Measurements from ENCODE around the gene TJP1.
A peak's percentile ranks its signal among the peaks of the same experiment; 100 is the strongest.

Gene TJP1

GRCh38 chr15:29822100-29822683 is at the start of gene TJP1:
TJP1 (minus strand) TSS chr15:29822468; CDS start chr15:29822028, 440 bp downstream.
- ATAC-seq (replicated peaks; ENCODE audit: extremely low read depth, poor library complexity, severe bottlenecking) = no peak
- Mint-ChIP-seq H3K9me3 (peaks cover 7% of the 10 kb centered on the region), H3K4me3 (peak within 1 kb of the TSS; percentile 25), H3K36me3 (ENCODE audit: insufficient read depth) (peaks cover 1% of the 10 kb centered on the region), H3K4me1 (peaks cover 18% of the 10 kb centered on the region), H3K27me3 (peaks cover 42% of the 10 kb centered on the region), H3K27ac (ENCODE audit: low read depth) (no peak within 1 kb of the TSS)
- DNase-seq (ENCODE audit: low spot score in 2 of 2) = no peak

- DNase-seq (ENCODE audit: low spot score in 2 of 2) (no peak), ATAC-seq (replicated peaks; ENCODE audit: extremely low read depth, poor library complexity, severe bottlenecking) (no peak)
- H3K4me1 Mint-ChIP-seq = no peaks in the 10 kb centered on the region
- no peak overlapping the region for H3K27ac Mint-ChIP-seq (ENCODE audit: low read depth)
- H3K27me3 Mint-ChIP-seq = peaks cover 21% of the 10 kb centered on the region
- no peak overlapping the region for H3K4me3 Mint-ChIP-seq
- H3K36me3 Mint-ChIP-seq (ENCODE audit: insufficient read depth) = no peaks in the 10 kb centered on the region
- no peaks in the 10 kb centered on the region for H3K9me3 Mint-ChIP-seq
Observed at GRCh38 chr15:29871401-29871800, 49.1 kb upstream of the TJP1 start.

DNA sequence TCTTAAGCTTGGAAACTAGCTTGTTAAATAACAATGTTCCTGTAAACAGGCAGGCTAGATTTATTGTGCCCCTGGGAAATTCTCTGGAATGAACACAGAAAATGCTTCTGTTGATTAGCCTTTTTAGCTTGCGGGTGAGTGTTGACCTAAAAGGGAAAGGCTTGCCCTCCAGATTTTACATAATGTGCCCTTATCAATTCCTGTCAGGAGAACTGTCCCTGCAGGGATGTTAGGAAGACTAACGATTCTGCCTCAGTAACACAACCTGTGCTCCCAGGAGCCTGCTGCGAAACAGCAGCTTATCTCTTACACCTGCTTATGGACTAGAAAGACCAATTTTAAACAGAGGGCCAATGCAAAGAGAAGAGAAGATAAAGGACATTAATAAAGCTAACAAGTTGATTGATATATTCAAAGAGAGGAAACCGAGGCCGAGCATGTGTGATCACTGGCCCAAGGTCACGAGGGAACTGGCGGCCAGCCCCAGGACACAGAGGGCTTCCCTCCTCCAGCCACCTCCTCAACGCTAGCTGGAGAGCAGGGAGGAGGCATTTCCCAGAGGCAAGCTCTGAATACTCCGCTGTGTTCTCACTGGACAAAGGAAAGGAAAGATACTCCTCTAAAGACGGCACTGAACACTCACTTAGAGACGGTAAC is 48.4 kb upstream of the TJP1 start:
- Mint-ChIP-seq H3K4me3 (no peak overlapping the region), H3K36me3 (ENCODE audit: insufficient read depth) (no peaks in the 10 kb centered on the region), H3K27me3 (peaks cover 27% of the 10 kb centered on the region), H3K4me1 (no peaks in the 10 kb centered on the region), H3K9me3 (no peaks in the 10 kb centered on the region), H3K27ac (ENCODE audit: low read depth) (no peak overlapping the region)
- DNase-seq (ENCODE audit: low spot score in 2 of 2) = no peak
- no peak for ATAC-seq (replicated peaks; ENCODE audit: extremely low read depth, poor library complexity, severe bottlenecking)

DNA sequence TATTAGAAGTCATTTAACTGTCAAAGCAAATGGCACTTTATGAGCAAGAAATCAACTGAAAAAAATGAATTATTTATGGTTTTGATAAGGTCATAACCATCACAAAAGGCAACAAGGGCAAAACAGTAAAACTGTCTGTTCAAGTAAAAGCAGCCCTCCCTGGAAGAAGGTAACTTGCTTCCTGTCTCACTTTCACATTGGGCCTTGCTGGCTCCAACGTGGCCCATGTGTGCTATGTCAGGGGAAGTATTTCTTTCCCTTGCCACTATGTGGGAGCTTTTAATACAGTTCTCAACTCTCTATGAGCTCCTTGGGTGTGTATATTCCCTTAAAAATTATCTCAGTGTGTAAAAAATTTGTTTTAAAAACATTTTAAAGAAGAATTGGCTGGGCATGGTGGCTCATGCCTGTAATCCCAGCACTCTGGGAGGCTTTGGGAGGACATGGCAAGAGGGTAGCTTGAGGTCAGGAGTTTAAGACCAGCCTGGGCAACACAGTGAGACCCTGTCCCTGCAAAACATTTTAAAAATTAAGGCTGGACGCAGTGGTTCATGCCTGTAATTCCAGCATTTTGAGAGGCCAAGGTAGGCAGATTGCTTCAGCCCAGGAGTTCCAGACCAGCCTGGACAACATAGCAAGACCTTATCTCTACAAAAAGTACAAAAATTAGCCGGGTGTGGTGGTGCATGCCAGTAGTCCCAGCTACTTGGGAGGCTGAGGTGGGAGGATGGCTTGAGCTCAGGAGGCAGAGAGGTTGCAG is 45.2 kb upstream of the TJP1 start:
- Mint-ChIP-seq H3K9me3 (no peaks in the 10 kb centered on the region), H3K27me3 (peaks cover 42% of the 10 kb centered on the region), H3K4me1 (no peaks in the 10 kb centered on the region), H3K36me3 (ENCODE audit: insufficient read depth) (no peaks in the 10 kb centered on the region), H3K4me3 (no peak overlapping the region), H3K27ac (ENCODE audit: low read depth) (no peak overlapping the region)
- DNase-seq (ENCODE audit: low spot score in 2 of 2) (no peak), ATAC-seq (replicated peaks; ENCODE audit: extremely low read depth, poor library complexity, severe bottlenecking) (no peak)

- Mint-ChIP-seq H3K27ac (ENCODE audit: low read depth) (no peak overlapping the region), H3K36me3 (ENCODE audit: insufficient read depth) (no peaks in the 10 kb centered on the region), H3K4me1 (no peaks in the 10 kb centered on the region), H3K27me3 (peaks cover 52% of the 10 kb centered on the region), H3K4me3 (no peak overlapping the region), H3K9me3 (no peaks in the 10 kb centered on the region)
- ATAC-seq (replicated peaks; ENCODE audit: extremely low read depth, poor library complexity, severe bottlenecking) = no peak
- DNase-seq (ENCODE audit: low spot score in 2 of 2) = no peak
Observed at GRCh38 chr15:29866337-29866736, 44.1 kb upstream of the TJP1 start.

- Mint-ChIP-seq H3K36me3 (ENCODE audit: insufficient read depth) (no peaks in the 10 kb centered on the region), H3K9me3 (no peaks in the 10 kb centered on the region), H3K4me3 (no peak overlapping the region), H3K27ac (ENCODE audit: low read depth) (no peak overlapping the region), H3K27me3 (peaks cover 55% of the 10 kb centered on the region), H3K4me1 (no peaks in the 10 kb centered on the region)
- no peak for ATAC-seq (replicated peaks; ENCODE audit: extremely low read depth, poor library complexity, severe bottlenecking)
- DNase-seq (ENCODE audit: low spot score in 2 of 2) = no peak
Observed at GRCh38 chr15:29864501-29864900, 42.2 kb upstream of the TJP1 start.

DNA sequence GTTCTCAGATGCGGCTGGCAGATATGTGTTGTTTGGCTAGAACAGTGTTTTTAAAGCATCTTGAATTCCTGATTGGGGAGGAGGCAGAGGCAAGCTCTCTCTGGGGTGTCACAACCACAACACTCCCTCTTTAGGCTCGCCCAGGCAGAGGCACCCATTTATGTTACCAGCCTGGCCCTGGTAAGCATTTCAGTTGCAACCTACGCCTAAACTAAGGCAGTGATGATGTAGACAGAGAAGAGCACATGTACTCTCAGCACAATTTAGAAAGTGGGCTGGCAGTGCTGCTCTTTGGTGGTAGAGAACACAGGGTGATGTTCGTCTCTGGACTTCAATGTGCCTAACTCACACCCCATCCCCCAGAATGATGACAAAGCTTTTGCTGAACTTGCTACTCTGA is 41.2 kb upstream of the TJP1 start:
- H3K27me3 Mint-ChIP-seq = peaks cover 45% of the 10 kb centered on the region
- no peaks in the 10 kb centered on the region for H3K9me3 Mint-ChIP-seq
- H3K4me1 Mint-ChIP-seq = no peaks in the 10 kb centered on the region
- H3K27ac Mint-ChIP-seq (ENCODE audit: low read depth) = no peak overlapping the region
- no peak for DNase-seq (ENCODE audit: low spot score in 2 of 2)
- no peaks in the 10 kb centered on the region for H3K36me3 Mint-ChIP-seq (ENCODE audit: insufficient read depth)
- no peak for ATAC-seq (replicated peaks; ENCODE audit: extremely low read depth, poor library complexity, severe bottlenecking)
- no peak overlapping the region for H3K4me3 Mint-ChIP-seq

- Mint-ChIP-seq H3K27ac (ENCODE audit: low read depth) (no peak overlapping the region), H3K9me3 (no peaks in the 10 kb centered on the region), H3K4me1 (no peaks in the 10 kb centered on the region), H3K27me3 (peaks cover 45% of the 10 kb centered on the region), H3K36me3 (ENCODE audit: insufficient read depth) (no peaks in the 10 kb centered on the region), H3K4me3 (no peak overlapping the region)
- no peak for DNase-seq (ENCODE audit: low spot score in 2 of 2)
- no peak for ATAC-seq (replicated peaks; ENCODE audit: extremely low read depth, poor library complexity, severe bottlenecking)
Observed at GRCh38 chr15:29862271-29862670, 40.0 kb upstream of the TJP1 start.

GRCh38 chr15:29860872-29861271 is 38.6 kb upstream of the TJP1 start:
- no peak for DNase-seq (ENCODE audit: low spot score in 2 of 2)
- peaks cover 41% of the 10 kb centered on the region for H3K27me3 Mint-ChIP-seq
- no peak overlapping the region for H3K4me3 Mint-ChIP-seq

DNA sequence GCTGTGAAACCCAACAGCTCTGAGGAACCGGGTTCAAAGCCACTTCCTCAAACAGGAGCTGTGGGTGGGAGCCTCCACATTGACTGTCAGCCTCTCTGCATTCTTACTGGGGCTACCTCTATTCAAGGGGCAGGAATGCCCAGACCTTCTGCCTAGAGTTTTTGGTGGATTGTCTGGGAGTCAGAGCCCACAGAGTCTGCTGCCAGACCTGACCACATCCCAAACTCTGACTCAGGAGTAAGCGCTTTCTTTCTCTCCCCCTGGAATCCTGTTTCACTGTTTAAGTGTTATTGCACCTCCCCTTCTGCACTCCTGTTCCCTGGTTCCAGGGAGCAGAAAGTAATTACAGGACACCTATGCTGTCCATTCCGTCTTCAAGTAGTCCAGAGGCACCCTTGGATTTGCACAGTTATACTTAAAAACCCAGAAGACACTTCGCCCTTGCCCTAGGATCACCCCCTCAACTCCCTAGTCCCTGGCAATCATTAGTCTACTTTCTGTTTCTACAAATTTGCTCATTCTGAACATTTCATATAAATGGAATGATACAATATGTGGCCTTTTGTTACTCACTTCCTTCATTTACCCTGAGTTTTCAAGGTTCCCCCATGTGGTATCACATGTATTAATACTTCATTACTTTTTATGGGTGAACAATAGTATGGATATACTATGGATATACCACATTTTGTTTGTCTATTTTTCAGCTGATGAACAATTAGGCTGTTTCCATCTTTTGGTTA is 37.9 kb upstream of the TJP1 start:
- DNase-seq (ENCODE audit: low spot score in 2 of 2) (no peak), ATAC-seq (replicated peaks; ENCODE audit: extremely low read depth, poor library complexity, severe bottlenecking) (no peak)
- peaks cover 34% of the 10 kb centered on the region for H3K27me3 Mint-ChIP-seq
- no peak overlapping the region for H3K4me3 Mint-ChIP-seq
- no peaks in the 10 kb centered on the region for H3K9me3 Mint-ChIP-seq
- no peaks in the 10 kb centered on the region for H3K4me1 Mint-ChIP-seq
- no peak overlapping the region for H3K27ac Mint-ChIP-seq (ENCODE audit: low read depth)
- no peaks in the 10 kb centered on the region for H3K36me3 Mint-ChIP-seq (ENCODE audit: insufficient read depth)

More at GRCh38 chr15:29860872-29861271, 38.6 kb upstream of the TJP1 start:
- Mint-ChIP-seq H3K4me1 (no peaks in the 10 kb centered on the region), H3K9me3 (no peaks in the 10 kb centered on the region), H3K36me3 (ENCODE audit: insufficient read depth) (no peaks in the 10 kb centered on the region), H3K27ac (ENCODE audit: low read depth) (no peak overlapping the region)
- no peak for ATAC-seq (replicated peaks; ENCODE audit: extremely low read depth, poor library complexity, severe bottlenecking)

GRCh38 chr15:29859293-29859692 is 37.0 kb upstream of the TJP1 start:
- no peaks in the 10 kb centered on the region for H3K36me3 Mint-ChIP-seq (ENCODE audit: insufficient read depth)
- no peak overlapping the region for H3K4me3 Mint-ChIP-seq
- H3K27ac Mint-ChIP-seq (ENCODE audit: low read depth) = no peak overlapping the region
- no peak for ATAC-seq (replicated peaks; ENCODE audit: extremely low read depth, poor library complexity, severe bottlenecking)
- DNase-seq (ENCODE audit: low spot score in 2 of 2) = no peak
- no peaks in the 10 kb centered on the region for H3K4me1 Mint-ChIP-seq
- peaks cover 2% of the 10 kb centered on the region for H3K9me3 Mint-ChIP-seq
- peaks cover 31% of the 10 kb centered on the region for H3K27me3 Mint-ChIP-seq

- H3K27me3 Mint-ChIP-seq = peaks cover 33% of the 10 kb centered on the region
- H3K36me3 Mint-ChIP-seq (ENCODE audit: insufficient read depth) = no peaks in the 10 kb centered on the region
- ATAC-seq (replicated peaks; ENCODE audit: extremely low read depth, poor library complexity, severe bottlenecking) (no peak), DNase-seq (ENCODE audit: low spot score in 2 of 2) (no peak)
- no peak overlapping the region for H3K4me3 Mint-ChIP-seq
- no peaks in the 10 kb centered on the region for H3K4me1 Mint-ChIP-seq
- H3K9me3 Mint-ChIP-seq = peaks cover 5% of the 10 kb centered on the region
- H3K27ac Mint-ChIP-seq (ENCODE audit: low read depth) = no peak overlapping the region
Observed at GRCh38 chr15:29857221-29857789, 35.0 kb upstream of the TJP1 start.
